ENCODE measurements around the gene ESRRB. TPM values are rescaled to one million over a fixed set of nuclear protein-coding genes. Genes with fewer than 3 reads are reported as not detected.

The ESRRB gene
- total RNA-seq, result under 1 TPM; 0.10 to 0.21 TPM

DNA sequence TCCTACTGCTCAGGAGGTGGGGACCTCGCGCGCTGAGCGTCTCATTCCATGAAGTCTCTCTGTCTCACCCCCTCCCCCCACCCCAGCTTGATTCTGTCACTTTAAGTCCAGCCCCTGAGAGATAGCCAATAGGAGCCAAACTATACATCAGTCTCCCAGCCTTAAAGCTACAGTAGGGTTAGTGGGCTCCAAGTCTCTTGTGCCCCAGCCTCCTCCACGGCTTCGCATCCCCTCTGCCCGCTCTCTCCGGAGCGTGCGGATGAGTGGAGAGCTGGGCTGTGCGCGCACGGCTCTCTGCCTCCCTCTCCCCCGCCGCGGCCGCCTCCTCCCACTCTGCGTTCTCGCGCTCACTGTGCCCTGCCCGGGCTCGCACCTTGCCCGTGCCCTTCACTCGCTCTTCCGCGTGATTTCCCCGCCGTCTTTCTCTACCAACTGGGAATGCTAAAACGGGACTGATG is at the start of gene ESRRB:
ESRRB (plus strand) TSS at position 191 of the 458 bp plus-strand sequence; CDS start at position 456, 265 bp downstream.
- intact Hi-C loops (cut with DNase I), result no loop called here
- DNase-seq, result no peak
- TF ChIP-seq, protein P1, sequence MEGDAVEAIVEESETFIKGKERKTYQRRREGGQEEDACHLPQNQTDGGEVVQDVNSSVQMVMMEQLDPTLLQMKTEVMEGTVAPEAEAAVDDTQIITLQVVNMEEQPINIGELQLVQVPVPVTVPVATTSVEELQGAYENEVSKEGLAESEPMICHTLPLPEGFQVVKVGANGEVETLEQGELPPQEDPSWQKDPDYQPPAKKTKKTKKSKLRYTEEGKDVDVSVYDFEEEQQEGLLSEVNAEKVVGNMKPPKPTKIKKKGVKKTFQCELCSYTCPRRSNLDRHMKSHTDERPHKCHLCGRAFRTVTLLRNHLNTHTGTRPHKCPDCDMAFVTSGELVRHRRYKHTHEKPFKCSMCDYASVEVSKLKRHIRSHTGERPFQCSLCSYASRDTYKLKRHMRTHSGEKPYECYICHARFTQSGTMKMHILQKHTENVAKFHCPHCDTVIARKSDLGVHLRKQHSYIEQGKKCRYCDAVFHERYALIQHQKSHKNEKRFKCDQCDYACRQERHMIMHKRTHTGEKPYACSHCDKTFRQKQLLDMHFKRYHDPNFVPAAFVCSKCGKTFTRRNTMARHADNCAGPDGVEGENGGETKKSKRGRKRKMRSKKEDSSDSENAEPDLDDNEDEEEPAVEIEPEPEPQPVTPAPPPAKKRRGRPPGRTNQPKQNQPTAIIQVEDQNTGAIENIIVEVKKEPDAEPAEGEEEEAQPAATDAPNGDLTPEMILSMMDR (IDR thresholded peaks at IDR 0.05), result no peak

DNA sequence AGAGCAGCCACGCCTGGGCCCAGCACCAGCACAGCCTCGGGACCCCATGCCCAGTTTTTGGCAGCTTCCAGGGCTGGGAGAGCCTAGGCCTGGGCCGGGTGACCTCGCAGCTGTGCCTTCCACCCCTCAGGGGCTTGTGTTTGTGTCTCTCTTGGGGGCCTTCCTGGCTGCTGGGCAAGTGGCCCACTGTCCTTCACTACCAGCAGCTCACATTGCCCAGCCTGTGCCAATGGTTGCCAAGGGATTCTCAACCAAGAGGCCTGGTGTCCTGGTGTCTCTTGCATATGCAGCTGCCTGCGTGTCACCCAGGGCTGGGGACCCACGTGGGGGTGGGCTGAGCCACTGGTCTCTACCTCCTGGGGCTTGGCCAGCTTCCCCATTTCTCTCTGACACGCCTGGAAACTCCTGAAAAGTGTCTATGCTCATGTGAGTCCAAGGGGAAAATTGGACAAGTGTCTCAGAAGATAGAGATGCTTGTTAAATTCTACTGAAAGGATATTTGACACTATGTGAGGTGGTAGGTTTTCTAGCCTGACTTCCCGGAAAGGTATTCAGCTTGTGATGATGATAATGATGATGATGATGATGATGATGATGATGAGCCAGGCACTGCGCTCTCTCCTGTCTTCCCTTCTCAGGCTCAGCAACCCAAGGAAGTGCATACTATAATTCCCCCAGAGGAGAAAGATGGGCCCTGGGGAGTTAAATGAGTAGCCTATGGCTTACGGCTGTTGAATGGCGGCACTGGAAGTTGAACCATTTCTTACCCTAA is 48.8 kb upstream of the ESRRB start:
- no peaks in the 10 kb centered on the region for H3K4me1 ChIP-seq
- no peak overlapping the region for H3K27ac ChIP-seq
- intact Hi-C loops (cut with DNase I), result no loop called here
- DNase-seq, result no peak
- no peak overlapping the region for H3K4me3 ChIP-seq
- H3K9ac ChIP-seq (ENCODE audit: low read depth in 2 of 2, low read length in 2 of 2), result no peak overlapping the region
- H3K27me3 ChIP-seq, result no peaks in the 10 kb centered on the region
- TF ChIP-seq, protein P1 (IDR thresholded peaks at IDR 0.05), result no peak
- H3K9me3 ChIP-seq, result no peaks in the 10 kb centered on the region
- H3K36me3 ChIP-seq, result no peaks in the 10 kb centered on the region

More for the DNA sequence above, at the start of gene ESRRB:
- H3K4me1 ChIP-seq, result no peaks in the 10 kb centered on the region
- no peak within 1 kb of the TSS for H3K9ac ChIP-seq (ENCODE audit: low read depth in 2 of 2, low read length in 2 of 2)
- no peaks in the 10 kb centered on the region for H3K36me3 ChIP-seq
- peaks cover 25% of the 10 kb centered on the region for H3K27me3 ChIP-seq
- no peak within 1 kb of the TSS for H3K4me3 ChIP-seq
- no peak within 1 kb of the TSS for H3K27ac ChIP-seq
- no peaks in the 10 kb centered on the region for H3K9me3 ChIP-seq

DNA sequence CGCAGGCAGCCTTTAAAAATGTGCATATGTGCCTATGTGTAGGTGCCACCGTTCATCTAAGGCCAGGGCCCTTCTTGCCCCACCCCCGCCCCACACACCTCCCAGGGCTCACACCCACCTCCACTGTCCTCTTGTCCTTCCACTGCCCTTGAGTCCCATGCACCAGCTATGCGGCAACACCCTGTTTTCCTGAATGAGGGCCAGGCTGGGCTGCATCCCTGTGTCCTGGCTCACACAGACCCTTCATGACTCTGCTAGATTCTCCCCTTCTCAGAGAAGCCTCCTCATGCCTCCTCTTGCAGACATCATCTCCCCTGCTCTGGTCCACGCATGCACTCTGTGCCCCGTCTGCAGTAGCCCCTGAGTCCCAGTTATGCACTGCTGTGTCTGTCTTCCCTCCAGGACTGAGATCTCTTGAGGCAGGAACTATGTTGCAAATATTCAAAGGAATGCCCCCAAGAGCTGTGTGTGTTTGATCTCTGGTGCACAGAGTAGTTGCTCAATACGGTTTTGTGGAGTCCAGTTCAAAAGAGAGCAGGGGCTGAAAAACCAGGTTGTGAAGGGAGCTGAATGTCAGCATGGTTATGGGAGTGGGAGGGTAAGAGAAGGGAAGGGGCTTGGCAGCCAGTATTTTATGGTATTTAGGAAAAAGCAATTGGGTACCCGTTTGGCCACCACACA is 47.3 kb upstream of the ESRRB start:
- Histone ChIP-seq H3K9me3 (no peaks in the 10 kb centered on the region), H3K36me3 (no peaks in the 10 kb centered on the region), H3K4me1 (no peaks in the 10 kb centered on the region), H3K9ac (ENCODE audit: low read depth in 2 of 2, low read length in 2 of 2) (no peak overlapping the region), H3K4me3 (no peak overlapping the region), H3K27ac (no peak overlapping the region), H3K27me3 (no peaks in the 10 kb centered on the region)
- intact Hi-C loops (cut with DNase I), result no loop called here
- TF ChIP-seq, protein P1 (IDR thresholded peaks at IDR 0.05), result no peak
- no peak for DNase-seq

DNA sequence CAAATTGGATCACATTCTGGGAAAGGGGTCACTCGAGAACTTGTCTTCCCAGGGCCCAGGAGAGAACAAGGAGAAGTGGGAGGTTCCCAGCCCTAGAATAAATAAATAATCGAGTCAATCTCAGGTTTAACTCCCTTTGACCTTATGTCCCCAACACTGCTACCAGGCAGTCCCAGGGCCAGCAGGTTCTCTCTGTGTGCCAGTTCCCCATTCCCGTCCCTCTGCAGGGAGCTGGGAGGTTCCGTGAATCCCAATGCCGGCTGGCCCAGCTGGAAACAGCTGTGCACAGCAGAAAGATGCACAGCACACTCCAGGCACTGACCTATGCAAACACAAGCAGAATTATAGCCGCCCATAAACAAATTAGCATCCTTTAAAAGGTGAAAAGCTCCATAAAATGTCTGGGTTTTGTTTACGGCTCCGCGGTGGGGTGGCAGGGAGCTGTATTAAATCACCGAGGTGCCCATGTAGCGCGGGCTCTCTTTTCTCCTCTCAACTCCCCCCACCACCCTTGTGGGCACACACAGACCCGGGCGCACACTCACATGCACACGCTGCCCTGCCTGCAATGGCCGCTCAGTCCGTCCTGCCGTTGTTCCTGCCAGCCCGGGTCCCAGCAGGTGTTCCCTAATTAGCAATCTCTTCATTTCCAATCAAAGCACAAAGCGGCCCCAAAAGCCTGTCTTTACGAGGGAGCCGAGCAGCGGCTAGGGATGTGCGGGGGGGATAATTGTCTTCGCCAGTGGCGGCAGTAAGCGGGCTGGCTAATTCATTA is 46.6 kb upstream of the ESRRB start:
- H3K4me3 ChIP-seq, result no peak overlapping the region
- H3K27ac ChIP-seq, result no peak overlapping the region
- intact Hi-C loops (cut with DNase I), result no loop called here
- no peaks in the 10 kb centered on the region for H3K36me3 ChIP-seq
- H3K9ac ChIP-seq (ENCODE audit: low read depth in 2 of 2, low read length in 2 of 2), result no peak overlapping the region
- no peaks in the 10 kb centered on the region for H3K9me3 ChIP-seq
- DNase-seq, result no peak
- TF ChIP-seq, protein P1 (IDR thresholded peaks at IDR 0.05), result no peak
- H3K4me1 ChIP-seq, result no peaks in the 10 kb centered on the region
- no peaks in the 10 kb centered on the region for H3K27me3 ChIP-seq

DNA sequence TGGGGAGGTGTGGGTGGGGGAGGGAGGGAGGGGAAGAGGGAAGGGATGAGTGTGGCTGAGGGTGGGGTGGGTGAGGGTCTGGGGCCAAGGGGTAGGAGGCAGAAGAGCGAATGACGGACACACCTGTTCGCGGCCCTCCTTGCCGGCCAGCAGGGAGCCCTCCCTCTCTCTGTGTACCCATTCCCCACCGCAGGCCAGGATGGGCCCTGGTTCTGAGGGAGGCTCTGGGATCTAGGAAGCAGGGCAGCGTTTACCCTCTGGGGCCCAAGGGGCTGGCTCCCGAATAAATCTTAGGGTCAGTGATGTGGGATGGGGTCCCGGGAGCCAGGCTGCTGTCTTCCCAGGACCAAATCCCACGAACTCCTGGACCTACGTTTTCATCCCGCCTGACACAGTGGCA is 46.0 kb upstream of the ESRRB start:
- intact Hi-C loops (cut with DNase I), result no loop called here
- H3K27ac ChIP-seq, result no peak overlapping the region
- TF ChIP-seq, protein P1 (IDR thresholded peaks at IDR 0.05), result no peak
- no peaks in the 10 kb centered on the region for H3K4me1 ChIP-seq
- no peak overlapping the region for H3K4me3 ChIP-seq
- no peaks in the 10 kb centered on the region for H3K27me3 ChIP-seq
- no peak for DNase-seq
- H3K9ac ChIP-seq (ENCODE audit: low read depth in 2 of 2, low read length in 2 of 2), result no peak overlapping the region
- no peaks in the 10 kb centered on the region for H3K9me3 ChIP-seq
- H3K36me3 ChIP-seq, result no peaks in the 10 kb centered on the region

Measured in colonic mucosa (tissue), 4 donors.